ENCODE results near the gene KLHL4. TPM values are rescaled to one million over a fixed set of nuclear protein-coding genes. Genes with fewer than 3 reads are reported as not detected.

Gene KLHL4
- total RNA-seq, 1 donor from 2014 or later: not detected

DNA sequence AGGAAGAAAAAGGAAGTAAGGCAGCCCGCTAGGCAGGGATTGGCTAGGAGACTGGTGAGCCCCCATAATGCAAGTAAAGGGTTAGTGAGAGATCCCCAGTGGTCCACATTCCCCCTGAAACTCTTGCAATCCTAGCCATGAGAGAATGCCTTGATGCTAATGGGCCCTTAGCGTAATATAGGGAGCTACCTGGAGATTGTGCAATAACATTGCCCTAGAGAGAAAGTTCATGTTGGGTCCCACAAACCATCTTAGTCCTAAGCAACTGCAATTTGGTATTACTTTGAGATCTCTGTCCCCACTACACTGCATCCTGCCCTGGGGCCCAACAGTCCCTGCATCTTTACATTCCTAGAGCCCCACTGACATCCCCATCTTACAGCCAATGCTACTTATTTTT lies 188.5 kb downstream of the KLHL4 start:
- ATAC-seq (ENCODE audit: low read depth): no peak
- ChIA-PET POLR2A (no interaction called here), CTCF (no interaction called here)
- intact Hi-C loops (cut with micrococcal nuclease): no loop called here
- no peak for DNase-seq
- no peaks in the 10 kb centered on the region for H3K36me3 Mint-ChIP-seq (ENCODE audit: low read depth)
- H3K9me3 Mint-ChIP-seq: peaks cover 3% of the 10 kb centered on the region
- no peak for TF ChIP-seq CTCF (IDR thresholded peaks at IDR 0.05)
- no peak overlapping the region for H3K4me3 Mint-ChIP-seq
- no peaks in the 10 kb centered on the region for H3K4me1 Mint-ChIP-seq
- no peaks in the 10 kb centered on the region for H3K27me3 Mint-ChIP-seq
- H3K27ac Mint-ChIP-seq: no peak overlapping the region

DNA sequence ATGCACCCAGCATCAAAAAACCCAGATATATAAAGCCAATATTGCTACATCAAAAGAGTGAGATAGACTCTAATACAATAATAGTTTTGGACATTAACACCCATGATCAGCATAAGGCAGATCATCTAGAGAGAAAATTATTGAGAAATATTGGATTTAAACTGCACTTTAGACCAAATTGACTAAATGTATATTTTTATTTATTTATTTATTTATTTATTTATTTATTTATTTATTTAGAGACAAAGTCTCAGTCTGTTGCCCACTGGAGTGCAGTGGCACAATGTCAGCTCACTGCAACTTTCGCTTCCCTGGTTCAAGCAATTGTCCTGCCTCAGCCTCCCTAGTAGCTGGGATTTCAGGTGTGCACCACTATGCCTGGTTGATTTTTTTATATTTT lies 193.0 kb downstream of the KLHL4 start:
- ChIA-PET POLR2A (no interaction called here), CTCF (no interaction called here)
- no peaks in the 10 kb centered on the region for H3K36me3 Mint-ChIP-seq (ENCODE audit: low read depth)
- H3K4me1 Mint-ChIP-seq: no peaks in the 10 kb centered on the region
- ATAC-seq (ENCODE audit: low read depth): no peak
- intact Hi-C loops (cut with micrococcal nuclease): no loop called here
- peaks cover 6% of the 10 kb centered on the region for H3K9me3 Mint-ChIP-seq
- H3K4me3 Mint-ChIP-seq: no peak overlapping the region
- no peaks in the 10 kb centered on the region for H3K27me3 Mint-ChIP-seq
- DNase-seq: no peak
- TF ChIP-seq CTCF (IDR thresholded peaks at IDR 0.05): no peak
- H3K27ac Mint-ChIP-seq: no peak overlapping the region

Data from activated B cell treated with CpG ODN at 0.5 μM for 24 hours (primary cell).